ENCODE measurements around the gene LAMB3.

- TF ChIP-seq POLR2A (IDR thresholded peaks at IDR 0.05) (no peak), CTCF (IDR thresholded peaks at IDR 0.05) (no peak)
Observed at GRCh38 chr1:209595028-209595427, 57.2 kb downstream of the LAMB3 start.

Measured in lower leg skin (tissue), 3 donors.